HK-2 (cell line): ENCODE measurements around the gene RAB8A.
A peak's percentile ranks its signal among the peaks of the same experiment; 100 is the strongest.

Experiments
- DNase-seq: peaks from one replicate; pipeline ENCODE4 v3.0.0-alpha.2; 2018; ENCODE audit not compliant: unreplicated experiment

The RAB8A gene

GRCh38 chr19:16111160-16111908 lies at the start of gene RAB8A:
RAB8A (plus strand) TSS chr19:16111889; CDS start chr19:16111902, 13 bp downstream.
- peak; percentile 99 for DNase-seq

- DNase-seq: no peak
Observed at GRCh38 chr19:16061943-16062342, 49.7 kb upstream of the RAB8A start.

GRCh38 chr19:16062789-16063188 lies 48.9 kb upstream of the RAB8A start:
- peak; percentile 52 for DNase-seq

- no peak for DNase-seq
Observed at GRCh38 chr19:16064209-16064889, 47.3 kb upstream of the RAB8A start.

GRCh38 chr19:16066611-16067104 lies 45.0 kb upstream of the RAB8A start:
- no peak for DNase-seq

GRCh38 chr19:16067205-16067938 lies 44.3 kb upstream of the RAB8A start:
- no peak for DNase-seq

- DNase-seq: no peak
Observed at GRCh38 chr19:16068696-16069259, 42.9 kb upstream of the RAB8A start.

- no peak for DNase-seq
Observed at GRCh38 chr19:16069813-16070365, 41.8 kb upstream of the RAB8A start.

- no peak for DNase-seq
Observed at GRCh38 chr19:16070366-16070990, 41.2 kb upstream of the RAB8A start.

- DNase-seq: no peak
Observed at GRCh38 chr19:16071072-16071691, 40.5 kb upstream of the RAB8A start.

- DNase-seq: no peak
Observed at GRCh38 chr19:16073481-16073880, 38.2 kb upstream of the RAB8A start.

- DNase-seq: no peak
Observed at GRCh38 chr19:16073988-16074387, 37.7 kb upstream of the RAB8A start.

GRCh38 chr19:16074488-16075365 lies 37.0 kb upstream of the RAB8A start:
- no peak for DNase-seq

GRCh38 chr19:16075430-16076153 lies 36.1 kb upstream of the RAB8A start:
- DNase-seq: no peak

- DNase-seq: peak; percentile 85
Observed at GRCh38 chr19:16076154-16076957, 35.3 kb upstream of the RAB8A start, which contains the start of gene TPM4. TPM4 (plus strand) TSS chr19:16076495; CDS start chr19:16076566, 71 bp downstream.

GRCh38 chr19:16076958-16077611 lies 34.6 kb upstream of the RAB8A start:
- peak; percentile 55 for DNase-seq

- peak; percentile 56 for DNase-seq
Observed at GRCh38 chr19:16077984-16078758, 33.5 kb upstream of the RAB8A start.
